Kidney glomerular epithelial cell (primary cell): Measurements from ENCODE around the gene ASAP2.

ENCODE experiments used
- DNase-seq: peaks from one replicate; lab custom pipeline; 2025; lab: John Stamatoyannopoulos, UW

The ASAP2 gene

DNA sequence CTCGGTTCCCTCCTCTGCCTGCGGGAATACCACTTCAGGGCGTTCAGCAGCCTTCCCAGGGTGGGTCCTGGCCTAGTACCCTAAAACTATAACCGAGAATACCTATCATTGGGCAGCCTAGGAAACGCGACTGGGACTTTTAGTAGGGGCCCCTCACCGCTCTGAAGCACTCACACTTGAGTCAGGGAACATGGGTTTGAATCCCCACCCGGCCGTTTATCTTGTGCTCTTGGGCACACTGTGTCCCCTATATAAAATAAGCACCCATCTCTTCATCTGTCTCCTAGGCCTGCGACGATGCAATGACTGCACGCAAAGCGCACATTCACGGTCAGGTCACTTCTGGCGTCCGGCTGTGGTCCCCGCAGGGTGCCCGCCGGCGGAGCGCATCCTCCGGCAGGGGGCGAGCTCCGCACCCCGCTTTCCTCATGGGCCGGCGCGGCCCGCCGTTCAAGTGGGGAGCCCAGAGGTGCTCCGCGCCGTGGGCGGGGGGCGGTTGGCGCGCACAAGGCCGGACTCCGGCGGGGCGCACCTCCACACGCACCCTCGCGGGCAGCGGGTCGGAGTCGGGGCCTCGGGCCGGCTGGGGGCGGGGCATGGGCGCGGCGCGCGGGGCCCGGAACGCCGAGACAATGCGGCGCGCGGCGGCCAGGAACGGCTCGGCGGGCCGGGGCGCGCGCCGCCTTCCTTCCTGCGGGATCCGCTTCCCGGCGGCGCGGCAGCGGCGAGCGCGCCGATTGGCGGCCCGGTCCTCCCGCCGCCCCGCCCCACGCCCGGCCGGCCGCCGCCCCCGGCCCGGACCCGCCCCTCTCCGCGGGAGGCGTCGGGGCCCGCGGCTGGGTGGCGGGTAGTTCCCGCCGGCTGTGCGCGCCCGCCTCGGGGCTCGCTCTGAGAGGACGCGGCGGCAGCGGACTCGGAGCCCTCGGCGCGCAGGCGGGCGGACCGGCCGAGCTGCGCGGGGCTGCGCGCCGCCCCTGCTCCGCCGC, at the start of gene ASAP2:
ASAP2 (plus strand) TSS at position 850 of the 986 bp plus-strand sequence. CDS start 293 bp downstream, outside the sequence.
- DNase-seq: peak; percentile 27

DNA sequence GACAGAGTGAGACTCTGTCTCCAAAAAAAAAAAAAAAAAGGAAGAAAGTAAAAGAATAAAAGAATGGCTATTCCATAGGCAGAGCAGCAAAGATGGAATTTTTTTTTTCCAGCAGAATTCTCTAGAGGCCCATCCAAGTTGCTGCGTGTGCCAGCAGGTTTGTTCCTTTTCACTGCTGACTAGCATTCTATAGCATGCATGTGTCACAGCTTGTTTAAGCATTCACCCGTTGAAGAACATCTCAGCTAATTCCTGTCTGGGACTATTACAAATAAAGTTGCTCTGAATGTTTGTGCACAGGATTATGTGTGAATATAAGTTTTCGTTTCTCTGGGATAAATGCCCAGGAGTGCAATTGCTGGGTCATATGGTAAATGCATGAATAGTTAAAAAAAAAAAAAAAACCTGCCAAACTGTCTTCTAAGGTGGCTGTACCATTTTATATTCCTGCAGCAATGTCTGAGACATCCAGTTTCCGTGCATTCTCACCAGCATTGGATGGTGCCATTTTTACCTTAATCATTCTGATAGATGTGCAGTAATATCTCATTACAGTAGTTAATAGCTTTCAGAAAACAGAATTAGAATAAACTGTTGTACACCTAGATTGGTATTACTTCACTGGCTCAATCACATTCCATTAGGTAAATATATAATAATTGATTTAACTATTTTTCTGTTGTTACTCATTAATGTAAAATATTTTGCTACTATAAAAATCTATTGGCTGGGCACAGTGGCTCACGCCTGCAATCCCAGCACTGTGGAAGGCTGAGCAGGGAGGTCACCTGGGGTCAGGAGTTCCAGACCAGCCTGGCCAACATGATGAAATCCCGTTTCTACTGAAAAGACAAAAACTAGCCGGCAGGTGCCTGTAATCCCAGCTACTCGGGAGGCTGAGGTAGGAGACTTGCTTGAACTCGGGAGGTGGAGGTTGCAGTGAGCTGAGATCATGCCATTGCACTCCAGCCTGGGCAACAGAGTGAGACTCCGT, 47.5 kb upstream of the ASAP2 start:
- no peak for DNase-seq

DNA sequence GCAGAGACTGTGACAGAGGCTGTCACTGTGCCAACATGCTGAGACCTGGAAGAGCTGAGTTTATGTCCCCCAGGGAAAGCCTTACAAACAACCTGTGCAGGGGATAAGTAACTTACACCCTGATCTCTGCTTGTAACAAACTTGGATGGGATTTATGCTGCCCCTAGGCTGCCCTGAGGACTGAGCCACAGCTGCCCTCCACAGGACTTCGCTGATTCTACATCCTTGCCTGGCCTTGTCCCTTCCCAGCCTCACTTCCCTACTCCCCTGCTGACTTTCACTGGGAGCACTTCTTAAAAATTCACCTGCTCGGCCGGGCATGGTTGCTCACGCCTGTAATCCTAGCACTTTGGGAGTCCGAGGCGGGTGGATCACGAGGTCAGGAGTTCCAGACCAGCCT, 45.9 kb upstream of the ASAP2 start:
- DNase-seq: no peak

DNA sequence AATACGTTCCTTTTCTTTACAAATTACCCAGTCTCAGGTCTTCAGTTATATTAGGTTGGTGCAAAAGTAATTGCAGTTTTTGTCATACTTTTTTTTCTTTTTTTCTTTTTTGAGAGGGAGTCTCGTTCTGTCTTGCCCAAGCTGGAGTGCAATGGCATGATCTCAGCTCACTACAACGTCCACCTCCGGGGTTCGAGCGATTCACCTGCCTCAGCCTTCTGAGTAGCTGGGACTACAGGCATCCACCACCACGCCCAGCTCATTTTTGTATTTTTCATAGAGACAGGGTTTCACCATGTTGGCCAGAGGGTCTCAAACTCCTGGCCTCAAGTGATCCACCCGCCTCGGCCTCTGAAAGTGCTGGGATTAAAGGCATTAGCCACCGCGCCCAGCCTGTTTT, 43.8 kb upstream of the ASAP2 start:
- DNase-seq: no peak

DNA sequence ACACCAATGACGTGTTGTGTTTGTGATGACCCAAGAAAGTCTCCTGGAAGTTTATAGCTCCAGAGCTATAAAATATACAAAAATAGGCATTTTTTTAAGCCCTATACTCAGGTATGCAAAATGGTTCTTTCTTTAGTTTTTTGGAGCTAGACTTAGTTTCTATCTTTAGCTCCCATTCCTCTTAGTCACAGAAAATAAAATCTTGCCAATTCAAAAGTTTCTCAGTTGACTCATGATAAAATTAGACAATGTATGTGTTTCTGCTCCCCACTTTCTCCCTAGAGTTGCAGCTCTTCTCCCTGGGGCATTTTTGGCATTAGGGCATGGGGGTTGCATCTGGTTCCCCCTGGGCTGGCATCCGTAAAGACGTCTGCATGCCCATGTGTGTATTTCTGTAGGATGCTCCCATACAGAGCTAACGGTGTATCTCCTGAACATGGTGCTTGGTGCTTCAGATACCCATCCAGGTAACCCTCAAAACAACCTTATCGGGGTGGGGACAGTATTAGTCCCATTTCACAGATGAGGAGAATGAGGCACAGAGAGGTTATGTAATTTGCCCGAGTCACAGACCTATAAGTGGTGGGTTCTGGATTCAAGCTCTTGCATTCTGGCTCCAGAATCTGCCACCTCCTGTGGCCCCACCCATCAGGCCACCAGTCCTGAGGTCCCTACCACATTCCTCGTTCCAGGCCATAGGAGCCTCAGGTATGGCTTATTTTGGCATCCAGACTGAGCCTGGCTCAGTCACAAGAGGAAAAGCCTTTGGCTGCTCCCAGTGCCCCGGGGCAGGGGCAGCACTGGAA, 43.1 kb upstream of the ASAP2 start:
- DNase-seq: no peak

DNA sequence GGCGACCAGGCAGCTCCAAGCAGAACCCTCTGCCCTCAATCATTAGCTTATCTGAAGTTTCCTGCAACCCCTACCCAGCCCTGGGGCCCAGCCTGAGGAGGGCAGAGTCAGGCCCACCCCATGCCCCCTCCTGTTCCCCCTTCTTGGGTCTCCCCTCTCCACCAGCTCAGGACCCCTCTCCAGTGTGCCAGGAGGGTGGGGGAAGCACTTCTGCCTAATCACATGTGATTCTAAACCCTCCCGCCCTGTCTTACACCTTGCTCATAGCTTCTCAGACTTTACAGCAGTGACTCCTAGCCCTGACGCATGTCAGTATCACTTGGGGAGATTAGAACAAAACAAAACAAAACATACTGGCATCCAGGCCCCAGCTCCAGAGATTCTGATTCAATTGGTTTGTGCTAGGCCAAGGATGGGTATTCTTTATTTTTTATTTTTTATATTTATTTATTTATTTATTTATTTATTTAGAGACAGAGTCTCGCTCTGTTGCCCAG, 42.5 kb upstream of the ASAP2 start:
- no peak for DNase-seq

DNA sequence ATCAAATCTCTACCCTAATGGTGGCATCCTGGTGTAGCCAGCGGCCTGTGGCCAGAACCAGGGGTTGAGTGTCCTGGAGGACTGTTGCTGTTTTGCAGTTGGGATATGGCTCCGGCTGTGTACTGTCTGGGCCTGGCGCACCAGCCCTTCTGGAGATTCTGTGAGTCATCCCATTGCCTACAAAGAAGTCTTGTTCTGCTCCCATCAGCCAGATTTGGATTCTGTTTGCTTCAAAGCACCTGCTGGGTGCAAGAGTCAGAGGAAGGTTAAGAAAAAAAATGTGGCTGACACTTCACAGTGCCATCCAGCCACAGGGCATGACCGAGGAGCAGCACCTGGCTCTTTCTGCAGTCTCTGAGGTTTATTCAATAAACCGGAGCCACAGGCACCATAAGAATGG, 41.0 kb upstream of the ASAP2 start:
- DNase-seq: no peak

DNA sequence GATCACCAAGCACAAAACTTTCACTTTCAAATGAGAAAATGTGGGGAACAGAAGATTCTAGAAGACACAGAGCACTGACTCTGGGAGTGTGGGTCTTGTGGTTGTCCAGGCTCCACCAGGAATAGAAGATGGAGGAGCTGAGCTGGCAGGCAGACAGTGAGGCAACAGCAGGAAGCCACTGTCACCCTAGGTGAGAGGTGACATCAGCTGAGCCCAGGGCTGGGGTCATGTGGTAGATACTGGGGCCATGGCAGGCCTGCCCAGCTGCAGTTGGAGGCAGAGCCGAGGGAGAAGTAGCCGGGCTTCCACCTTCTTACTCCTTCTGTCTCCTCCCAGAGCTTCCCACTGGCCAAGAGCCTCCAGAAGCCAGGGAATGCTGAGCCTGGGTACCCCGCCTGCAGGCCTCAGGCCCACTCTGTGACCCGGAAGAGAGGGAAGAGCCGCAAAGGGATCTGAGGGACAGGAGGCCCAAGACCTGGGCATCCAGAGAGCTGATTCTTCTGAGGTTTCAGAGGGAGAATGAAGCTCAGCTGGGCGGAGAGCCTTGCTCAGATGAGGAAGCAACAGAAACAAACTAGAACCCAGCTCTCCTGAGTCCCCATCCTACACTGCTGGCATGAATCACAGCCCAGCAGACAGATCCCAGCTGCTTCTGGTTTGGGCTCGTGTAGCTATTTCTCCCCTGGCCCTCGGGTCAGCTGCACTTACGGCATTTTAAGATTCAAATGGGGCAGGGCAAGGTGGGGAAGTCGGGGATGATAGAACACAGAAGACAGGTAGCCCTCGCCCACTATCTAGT, 39.8 kb upstream of the ASAP2 start:
- DNase-seq: no peak

DNA sequence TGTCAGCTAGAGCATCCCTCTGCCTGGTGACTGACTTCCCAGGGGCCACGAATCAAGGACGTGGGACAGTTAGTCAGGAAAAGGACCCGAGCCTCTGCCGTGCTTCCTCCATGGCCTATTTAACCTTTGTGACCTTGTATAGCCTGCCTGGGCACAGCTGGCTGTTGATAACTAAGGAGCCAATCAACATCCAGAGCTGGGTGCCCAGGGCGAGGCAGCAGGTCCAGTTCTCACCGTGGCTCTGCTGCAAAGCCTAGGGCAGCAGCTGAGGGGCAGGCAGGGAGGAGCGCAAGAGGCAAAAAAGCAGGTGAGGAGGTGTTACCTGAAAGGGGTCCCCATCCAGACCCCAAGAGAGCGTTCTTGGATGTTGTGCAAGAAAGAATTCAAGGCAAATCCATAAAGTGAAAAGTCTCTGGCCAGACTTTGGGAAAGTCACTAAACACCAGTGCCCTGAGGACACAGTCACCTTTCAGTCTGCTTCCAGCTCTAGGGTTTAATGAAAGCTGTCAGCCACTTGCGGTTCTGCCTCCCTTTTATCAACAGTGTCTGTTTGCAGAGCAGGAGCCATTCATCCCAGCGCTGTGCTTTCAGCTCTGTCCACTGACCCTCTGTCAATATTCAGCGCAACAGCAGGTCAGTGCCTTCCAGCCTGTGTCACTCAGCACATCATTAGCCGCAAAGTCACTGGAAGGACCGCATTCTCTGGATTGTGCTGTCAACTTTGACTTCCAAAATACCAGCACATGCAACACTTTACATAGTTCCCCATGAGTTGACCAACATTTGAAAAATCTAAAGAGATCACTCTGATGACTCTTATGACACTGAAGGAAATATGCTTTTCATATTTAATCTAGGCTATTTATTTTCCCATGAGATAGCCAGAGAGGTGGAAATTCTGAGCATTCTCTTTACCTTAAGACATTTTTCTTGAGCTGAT, 38.6 kb upstream of the ASAP2 start:
- DNase-seq: no peak

DNA sequence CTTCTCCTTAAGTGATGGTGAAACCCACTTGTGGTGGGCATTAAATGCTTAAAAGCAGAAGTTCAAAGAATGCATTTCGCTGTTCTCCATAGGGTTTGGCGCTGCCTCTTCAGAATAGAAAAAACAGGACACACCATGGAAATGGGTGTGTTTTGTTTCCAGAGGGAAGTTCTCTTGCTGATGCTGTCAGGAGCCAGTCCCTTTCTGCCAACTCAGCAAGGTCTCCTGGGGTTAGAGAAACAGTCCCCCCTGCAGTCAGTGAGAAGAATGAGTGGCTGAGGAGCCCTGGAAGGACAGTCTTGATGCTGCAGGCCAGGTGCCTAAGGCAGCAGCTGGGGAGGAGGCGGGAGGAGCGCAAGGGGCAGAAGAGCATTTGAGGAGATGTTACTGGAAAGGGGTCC, 37.8 kb upstream of the ASAP2 start:
- no peak for DNase-seq

DNA sequence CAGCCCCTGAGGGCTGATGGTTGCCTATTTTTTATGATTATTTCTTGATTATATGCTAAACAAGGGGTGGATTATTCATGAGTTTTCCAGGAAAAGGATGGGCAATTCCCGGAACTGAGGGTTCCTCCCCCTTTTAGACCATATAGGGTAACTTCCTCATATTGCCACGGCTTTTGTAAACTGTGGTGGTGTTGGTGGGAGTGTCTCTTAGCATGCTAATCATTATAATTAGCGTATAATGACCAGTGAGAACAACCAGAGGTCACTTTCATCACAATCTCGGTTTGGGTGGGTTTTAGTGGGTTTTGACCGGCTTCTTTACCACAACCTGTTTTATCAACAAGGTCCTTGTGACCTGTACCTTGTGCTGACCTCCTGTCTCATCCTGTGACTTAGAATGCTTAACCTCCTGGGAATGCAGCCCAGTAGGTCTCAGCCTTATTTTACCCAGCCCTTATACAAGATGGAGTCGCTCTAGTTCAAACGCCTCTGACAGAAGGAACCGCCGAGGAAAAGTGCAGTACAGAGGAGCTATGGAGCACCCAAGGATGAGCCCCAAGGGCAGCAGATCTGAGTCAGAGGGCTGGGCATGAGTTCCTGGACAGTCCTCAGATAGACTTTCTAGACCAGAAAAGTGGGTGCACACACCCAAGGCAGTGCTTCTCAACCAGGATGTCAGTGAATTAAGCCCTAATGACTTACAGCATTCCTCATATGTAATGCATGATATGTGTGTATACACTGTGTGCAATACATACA, 37.1 kb upstream of the ASAP2 start:
- no peak for DNase-seq

DNA sequence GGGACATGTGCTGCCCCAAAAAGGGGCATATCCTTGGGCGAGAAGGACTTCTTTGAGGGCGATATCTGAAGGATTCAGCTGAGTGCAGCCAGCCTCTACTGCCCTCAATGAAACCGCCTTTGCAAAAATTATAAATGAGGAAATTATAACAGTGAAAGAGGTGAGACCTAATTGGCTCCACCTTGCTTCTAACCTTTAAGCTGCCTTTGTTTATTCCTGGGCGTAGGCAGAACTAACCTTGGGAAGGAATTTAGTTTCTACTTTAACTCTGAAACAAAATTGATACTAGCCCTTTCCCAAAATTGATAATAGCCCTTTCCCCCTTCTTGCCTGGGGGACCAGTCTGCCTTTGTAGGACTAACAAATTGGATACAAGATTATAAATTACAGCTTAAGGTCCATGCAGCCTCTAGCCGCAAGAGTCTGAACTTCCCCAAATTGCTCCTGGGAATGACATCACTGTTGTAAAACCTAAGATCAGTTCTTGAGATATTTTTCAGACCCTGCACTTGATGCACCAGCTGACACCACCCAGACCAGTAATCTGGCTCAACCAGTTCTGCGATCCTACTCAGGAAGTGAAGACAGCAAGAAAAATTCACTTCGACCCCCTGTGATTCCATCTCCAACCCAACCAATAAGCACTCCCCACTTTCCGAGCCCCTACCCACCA, 36.0 kb upstream of the ASAP2 start:
- no peak for DNase-seq

DNA sequence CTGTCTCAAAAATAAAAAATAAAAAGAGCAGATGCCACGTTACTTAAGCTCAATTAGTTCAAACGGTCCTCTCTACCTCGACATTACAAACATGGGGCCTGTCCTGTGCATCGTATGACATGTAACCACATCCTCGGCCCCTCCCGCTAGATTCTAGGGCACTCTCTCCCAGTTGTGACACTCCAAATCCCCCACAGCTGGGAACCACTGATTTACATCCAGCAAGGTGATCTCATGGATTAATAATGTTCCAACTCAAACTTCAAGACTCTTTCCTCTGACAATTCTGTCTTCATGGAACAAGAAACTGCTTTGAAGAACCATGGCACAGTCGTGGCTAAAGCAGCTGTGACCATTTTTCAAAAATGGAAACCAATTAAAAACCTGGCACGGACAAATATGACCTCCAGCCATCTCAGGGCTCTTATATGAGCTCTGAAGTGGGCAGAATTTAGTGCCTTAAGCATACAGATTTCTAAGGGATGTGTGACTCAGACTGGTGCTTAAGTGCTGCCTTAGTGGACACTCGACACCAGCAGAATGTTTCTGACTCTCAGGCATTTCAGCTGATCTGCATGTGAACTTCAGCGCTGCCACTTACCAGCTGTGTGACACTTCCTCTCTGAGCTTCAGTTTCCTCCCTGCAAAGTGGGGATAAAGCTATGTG, 31.7 kb upstream of the ASAP2 start:
- DNase-seq: peak; percentile 53

DNA sequence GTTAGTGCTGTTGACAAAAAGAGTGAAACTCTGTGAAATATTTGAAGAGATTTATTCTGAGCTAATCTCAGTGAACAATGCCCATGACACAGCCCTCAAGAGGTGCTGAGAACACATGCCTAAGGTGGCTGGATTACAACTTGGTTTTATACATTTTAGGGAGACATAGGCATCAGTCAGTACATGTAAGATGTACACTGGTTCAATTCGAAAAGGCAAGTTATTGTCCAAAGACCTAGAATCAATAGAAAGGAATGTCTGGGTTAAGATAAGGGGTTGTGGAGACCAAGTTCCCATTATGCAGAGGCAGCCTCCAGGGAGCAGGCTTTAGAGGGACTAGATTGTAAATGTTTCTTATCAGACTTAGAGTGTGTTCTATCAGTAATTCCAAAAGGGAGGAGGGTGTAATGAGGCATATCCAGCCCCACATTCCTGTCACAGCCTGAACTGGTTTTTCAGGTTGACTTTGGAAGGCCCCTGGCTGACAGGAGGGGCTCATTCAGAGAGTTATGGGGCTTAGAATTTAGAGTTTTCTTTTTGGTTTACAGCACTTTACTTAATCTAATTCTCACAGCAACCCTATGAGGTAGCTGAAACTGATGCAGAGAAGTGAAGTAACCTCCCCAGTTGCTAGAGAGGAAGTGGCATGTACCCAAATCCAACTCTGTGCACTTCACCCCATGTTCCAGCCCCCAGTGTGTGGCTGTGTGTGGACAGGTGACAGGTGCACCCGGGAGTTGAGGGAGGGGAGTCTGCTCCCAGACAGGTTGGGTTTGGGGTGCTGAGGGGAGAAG, 28.3 kb upstream of the ASAP2 start:
- peak; percentile 24 for DNase-seq

DNA sequence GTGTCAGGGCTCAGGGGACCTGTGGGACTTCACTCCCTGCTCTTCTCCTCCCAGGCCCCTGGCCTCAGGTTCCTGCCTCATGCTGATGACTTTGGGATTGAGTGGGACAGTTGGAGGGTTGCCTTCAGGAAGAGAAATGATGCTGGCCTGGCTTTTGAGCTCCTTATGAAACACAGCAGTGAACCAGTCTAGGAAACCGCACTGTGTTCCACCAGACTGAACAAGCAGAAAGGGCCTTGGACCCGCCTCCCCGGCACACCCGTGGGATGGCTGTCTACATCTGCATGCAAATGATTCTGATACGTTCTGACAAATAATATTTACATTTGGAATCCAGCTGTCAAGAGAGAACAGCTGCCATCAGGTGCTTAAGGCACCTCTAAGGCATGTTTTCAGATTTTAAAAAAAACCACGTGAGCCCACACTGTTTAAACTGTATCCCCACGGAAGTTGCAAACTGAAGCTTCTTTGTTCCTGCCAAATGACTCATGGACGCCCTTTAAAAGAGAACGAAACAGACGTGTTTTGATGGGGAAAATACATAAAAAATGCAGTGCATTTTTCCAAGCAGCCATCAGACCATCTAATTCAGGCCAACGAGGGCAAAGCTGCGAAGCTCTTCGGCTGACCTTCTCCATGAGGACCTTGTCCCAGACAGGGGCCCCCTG, 27.6 kb upstream of the ASAP2 start:
- peak; percentile 85 for DNase-seq

DNA sequence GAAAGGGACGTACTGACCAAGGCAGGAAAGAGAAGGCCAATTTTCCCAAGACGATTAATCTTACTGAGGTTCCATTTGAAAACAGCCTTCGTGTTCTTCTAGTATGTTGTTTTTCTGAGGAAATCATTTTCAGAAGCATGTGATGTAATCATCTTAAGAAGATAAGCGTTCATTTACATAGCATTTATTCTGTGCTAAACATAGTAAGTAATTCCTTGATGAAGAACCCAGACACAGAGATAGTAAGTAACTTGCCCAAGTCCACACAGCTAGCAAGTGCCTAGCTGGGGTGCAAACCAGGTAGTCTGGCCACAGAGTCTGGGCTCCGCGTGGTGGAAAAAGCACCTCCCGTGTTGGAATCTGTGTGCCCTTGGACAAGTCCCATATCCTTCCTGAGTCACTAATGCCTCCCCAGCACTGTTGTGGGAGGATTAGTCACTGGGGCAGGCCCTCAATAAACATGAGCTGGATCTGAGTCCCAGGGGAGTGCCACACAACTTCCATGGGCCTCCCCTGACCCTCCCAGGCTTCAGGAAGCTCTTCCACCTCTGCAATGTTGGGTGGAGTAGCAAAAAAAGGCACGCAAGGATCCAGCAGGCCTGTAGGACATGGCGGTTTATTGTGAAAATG, 26.9 kb upstream of the ASAP2 start:
- DNase-seq: peak; percentile 36
